SJCRH30 (cell line): ENCODE measurements around the gene SYTL5. TPM values are rescaled to one million over a fixed set of nuclear protein-coding genes. Genes with fewer than 3 reads are reported as not detected.

ENCODE experiments used
- DNase-seq, 2 experiments: peaks; one replicate each; pipeline ENCODE4 v3.0.0-alpha.2; 2015 to 2020
- H3K27ac ChIP-seq: fragments of 250-450 bp; sonication (Bioruptor Pico); 2 replicates; pipeline ENCODE4 v1.5.1; 2020; ENCODE audit warnings: mild to moderate bottlenecking, moderate library complexity
- H3K27me3 ChIP-seq: fragments of 250-450 bp; sonication (Bioruptor Pico); 2 replicates; pipeline ENCODE4 v1.5.1; 2020; ENCODE audit warnings: mild to moderate bottlenecking, moderate library complexity
- H3K36me3 ChIP-seq: fragments of 250-450 bp; sonication (Bioruptor Pico); 2 replicates; pipeline ENCODE4 v1.5.1; 2020; ENCODE audit warnings: mild to moderate bottlenecking, moderate library complexity
- H3K4me1 ChIP-seq: fragments of 250-450 bp; sonication (Bioruptor Pico); 2 replicates; pipeline ENCODE4 v1.5.1; 2020; ENCODE audit warnings: mild to moderate bottlenecking, moderate library complexity
- H3K4me3 ChIP-seq: fragments of 250-450 bp; sonication (Bioruptor Pico); 2 replicates; pipeline ENCODE4 v1.5.1; 2020; ENCODE audit warnings: mild to moderate bottlenecking, moderate library complexity
- H3K9me3 ChIP-seq: fragments of 250-450 bp; sonication (Bioruptor Pico); replicated peaks from 2 replicates; pipeline ENCODE4 v1.5.1; 2020; ENCODE audit warnings: mild to moderate bottlenecking, moderate library complexity
- total RNA-seq: library from RNA; depleted of rRNA; stranded (reverse); fragments of >200 nt; shearing (Covaris generic); gene quantifications from 2 replicates; pipeline ENCODE4 v1.2.3, GENCODE V29; 2014

SYTL5 gene
- total RNA-seq, 1 experiment from 2014 or later = 0.28 TPM

DNA sequence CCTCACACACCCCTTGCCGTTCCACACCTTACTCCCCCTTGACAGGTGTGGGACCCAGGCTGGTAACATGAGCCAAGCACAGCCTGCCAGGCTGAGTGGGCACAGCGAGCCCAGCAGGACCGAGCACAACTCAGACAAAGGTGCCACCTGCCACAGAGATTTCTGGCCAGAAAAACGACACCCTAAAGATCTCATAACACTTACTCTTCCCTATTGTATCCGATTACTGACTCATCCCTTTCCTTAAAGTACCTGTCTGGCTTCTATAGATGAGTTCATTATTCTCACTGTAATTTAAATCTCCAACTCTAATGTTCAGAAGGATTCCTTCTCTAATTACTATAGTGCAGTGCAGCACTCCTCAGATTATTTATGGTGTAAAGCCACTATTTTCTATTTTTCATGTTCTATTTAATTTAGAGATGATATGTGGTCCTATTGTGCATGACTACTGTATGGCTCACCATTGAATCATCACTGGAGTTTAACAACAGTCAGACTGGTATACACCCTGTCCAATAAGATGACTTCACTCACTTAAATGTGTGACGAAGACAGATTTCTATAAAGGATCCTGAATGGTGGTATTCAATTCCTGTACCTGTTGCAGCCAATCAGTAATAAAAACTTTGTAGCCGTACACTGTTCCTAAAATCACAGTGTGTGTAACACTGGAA lies 7.6 kb upstream of the SYTL5 start:
- Histone ChIP-seq H3K4me3 (no peak overlapping the region), H3K27ac (no peak overlapping the region), H3K9me3 (no peaks in the 10 kb centered on the region), H3K36me3 (no peaks in the 10 kb centered on the region), H3K4me1 (no peaks in the 10 kb centered on the region), H3K27me3 (no peaks in the 10 kb centered on the region)
- DNase-seq = no peak

DNA sequence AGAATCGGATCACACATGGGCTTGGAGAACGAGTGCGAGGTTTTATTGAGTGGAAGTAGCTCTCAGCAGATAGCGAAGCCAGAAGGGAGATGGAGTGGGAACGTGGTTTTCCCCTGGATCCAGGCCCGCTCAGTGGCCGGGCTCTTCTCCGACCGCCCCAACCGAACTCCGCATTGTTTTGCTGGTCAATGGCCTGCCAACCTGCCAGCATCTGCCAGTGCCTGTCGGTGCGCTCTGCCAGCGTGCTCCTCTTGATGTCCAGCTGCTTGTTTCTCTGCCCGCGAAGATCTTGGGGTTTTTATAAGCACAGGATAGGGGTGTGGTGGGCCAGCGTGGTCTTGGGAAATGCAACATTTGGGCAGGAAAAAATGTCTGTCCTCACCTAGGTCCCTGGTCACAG lies 5.6 kb upstream of the SYTL5 start:
- Histone ChIP-seq H3K4me1 (no peaks in the 10 kb centered on the region), H3K9me3 (no peaks in the 10 kb centered on the region), H3K27ac (no peak overlapping the region), H3K4me3 (no peak overlapping the region), H3K36me3 (no peaks in the 10 kb centered on the region), H3K27me3 (no peaks in the 10 kb centered on the region)
- DNase-seq = no peak

DNA sequence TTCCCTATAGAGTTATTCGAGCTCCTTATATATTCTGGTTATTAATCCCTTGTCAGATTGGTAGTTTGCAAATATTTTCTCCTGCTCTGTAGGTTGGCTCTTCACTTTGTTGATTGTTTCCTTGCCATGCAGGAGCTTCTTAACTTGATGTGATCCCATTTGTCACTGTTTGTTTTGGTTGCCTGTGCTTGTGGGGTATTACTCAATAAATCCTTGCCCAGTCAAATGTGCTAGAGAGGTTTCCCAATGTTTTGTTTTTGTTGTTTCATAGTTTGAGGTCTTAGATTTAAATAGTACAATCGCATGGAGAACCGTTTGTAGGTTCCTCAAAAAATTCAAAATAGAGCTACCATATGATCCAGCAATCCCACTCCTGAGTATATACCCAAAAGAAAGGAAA lies 2.3 kb upstream of the SYTL5 start:
- no peaks in the 10 kb centered on the region for H3K36me3 ChIP-seq
- DNase-seq = no peak

DNA sequence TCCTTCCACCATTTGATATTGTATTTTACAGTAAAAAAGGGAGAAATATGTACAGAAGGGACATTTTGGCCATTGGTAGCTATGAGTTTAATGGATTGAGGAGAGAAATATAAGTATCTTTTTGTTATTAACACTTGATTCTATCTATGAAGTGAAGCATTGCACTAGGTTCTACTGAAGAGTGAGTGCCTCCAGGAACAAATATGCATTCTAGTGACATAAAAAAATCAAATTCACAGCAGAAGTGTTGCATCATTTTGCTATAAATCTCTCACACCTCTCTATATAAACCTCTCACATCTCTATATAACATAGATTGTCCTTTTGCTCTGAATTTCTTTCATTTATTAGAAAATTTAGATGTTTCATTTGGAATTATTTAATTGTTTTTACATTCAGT lies 425 bp downstream of the SYTL5 start:
- no peaks in the 10 kb centered on the region for H3K36me3 ChIP-seq
- H3K4me1 ChIP-seq = no peaks in the 10 kb centered on the region
- H3K27ac ChIP-seq = no peak overlapping the region
- no peak for DNase-seq
- H3K9me3 ChIP-seq = no peaks in the 10 kb centered on the region
- H3K27me3 ChIP-seq = no peaks in the 10 kb centered on the region
- H3K4me3 ChIP-seq = no peak overlapping the region

More for the DNA sequence above, 2.3 kb upstream of the SYTL5 start:
- H3K4me3 ChIP-seq = no peak overlapping the region
- no peaks in the 10 kb centered on the region for H3K9me3 ChIP-seq
- no peaks in the 10 kb centered on the region for H3K4me1 ChIP-seq
- no peak overlapping the region for H3K27ac ChIP-seq
- no peaks in the 10 kb centered on the region for H3K27me3 ChIP-seq

DNA sequence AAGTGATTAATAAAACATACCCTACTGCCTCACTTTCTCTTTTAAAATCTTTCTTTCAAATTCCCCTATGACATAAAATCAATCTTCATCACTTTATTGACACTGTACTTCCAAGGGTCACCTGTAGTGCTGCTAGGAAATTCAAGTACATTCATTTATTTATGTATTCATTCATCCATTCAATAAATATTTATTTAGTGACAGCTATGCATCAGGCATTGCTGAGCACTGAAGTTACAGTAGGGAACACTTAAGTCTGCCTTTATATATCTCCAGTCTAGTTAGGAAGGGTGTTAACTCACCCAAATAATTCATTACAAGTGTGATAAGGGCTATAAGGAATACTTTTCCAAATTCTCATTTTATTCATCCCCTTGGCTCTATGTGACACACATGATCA lies 2.3 kb downstream of the SYTL5 start:
- no peaks in the 10 kb centered on the region for H3K27me3 ChIP-seq
- no peaks in the 10 kb centered on the region for H3K9me3 ChIP-seq
- no peaks in the 10 kb centered on the region for H3K4me1 ChIP-seq
- no peak overlapping the region for H3K27ac ChIP-seq
- no peak overlapping the region for H3K4me3 ChIP-seq
- H3K36me3 ChIP-seq = no peaks in the 10 kb centered on the region
- no peak for DNase-seq

DNA sequence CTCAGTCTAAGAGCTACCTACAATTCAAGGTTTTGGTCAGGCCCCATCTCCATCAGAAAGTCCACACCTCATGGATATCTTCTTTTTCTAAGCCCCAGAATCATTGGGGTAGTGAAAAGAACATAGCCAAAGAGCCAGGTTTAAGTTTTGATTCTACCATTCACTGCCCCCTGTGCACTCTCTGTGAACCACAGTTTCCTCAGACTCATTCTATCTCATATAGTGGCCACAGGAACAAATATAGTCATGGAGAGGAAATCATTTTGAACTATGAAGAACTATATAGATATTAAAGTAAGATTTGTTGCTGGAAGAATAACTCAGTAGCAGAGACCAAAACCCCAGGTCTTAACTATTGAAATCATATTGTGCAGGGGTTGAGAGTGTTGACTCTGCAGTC lies 3.3 kb downstream of the SYTL5 start:
- Histone ChIP-seq H3K4me3 (no peak overlapping the region), H3K27me3 (no peaks in the 10 kb centered on the region), H3K36me3 (no peaks in the 10 kb centered on the region), H3K27ac (no peak overlapping the region), H3K9me3 (no peaks in the 10 kb centered on the region), H3K4me1 (no peaks in the 10 kb centered on the region)
- DNase-seq = no peak

DNA sequence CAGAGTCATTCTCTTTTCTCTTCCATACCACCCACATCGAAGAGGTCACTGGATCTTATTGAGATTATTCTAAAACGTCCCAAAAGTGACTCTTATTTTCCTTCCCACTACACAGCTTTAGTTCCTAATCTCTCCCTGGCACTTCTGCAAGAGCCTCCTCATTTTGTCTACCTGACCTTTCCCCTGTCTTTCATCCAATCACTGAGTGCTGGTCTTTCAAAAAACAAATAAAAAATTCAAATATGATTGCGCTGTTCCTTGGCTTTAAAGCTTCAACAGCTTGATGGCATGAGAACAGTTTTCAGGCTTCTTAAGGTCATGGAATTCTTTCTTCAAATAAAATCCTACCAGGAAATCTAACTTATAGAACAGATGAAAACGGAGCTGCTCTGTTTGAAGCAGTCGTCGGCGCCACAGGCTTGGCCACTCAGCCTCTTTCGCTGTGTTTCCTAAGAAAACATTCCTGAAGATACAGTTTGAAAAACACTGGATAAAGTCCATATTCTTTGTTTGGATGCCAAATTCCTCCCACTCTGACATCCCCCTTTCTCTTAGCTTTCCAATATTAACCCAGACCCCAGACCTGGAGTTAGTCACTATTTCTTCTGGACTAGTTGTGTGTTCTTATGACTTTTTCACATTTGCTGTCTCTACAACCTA lies 12.5 kb downstream of the SYTL5 start:
- Histone ChIP-seq H3K4me1 (no peaks in the 10 kb centered on the region), H3K27ac (no peak overlapping the region), H3K4me3 (no peak overlapping the region), H3K27me3 (no peaks in the 10 kb centered on the region), H3K9me3 (no peaks in the 10 kb centered on the region), H3K36me3 (no peaks in the 10 kb centered on the region)
- DNase-seq = no peak

DNA sequence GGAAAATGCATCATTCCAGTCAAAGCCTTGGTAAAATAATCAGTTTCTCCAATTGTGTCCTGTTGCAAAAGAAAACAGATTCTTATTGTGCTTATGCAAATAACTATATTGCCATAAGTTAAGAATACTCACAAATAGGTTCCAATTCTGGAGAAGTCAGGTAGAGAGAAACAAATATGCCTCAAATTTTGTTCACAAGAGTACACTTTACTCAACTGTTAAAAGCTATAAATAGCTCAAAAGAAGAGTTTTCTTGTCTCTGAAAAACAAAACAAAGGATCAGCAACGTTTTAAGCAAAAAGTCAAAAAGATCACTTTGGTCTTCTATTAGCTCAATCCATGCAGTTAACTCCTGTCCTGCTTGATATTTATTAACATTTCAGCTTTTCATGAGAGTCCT lies 21.9 kb downstream of the SYTL5 start:
- Histone ChIP-seq H3K4me1 (no peaks in the 10 kb centered on the region), H3K27me3 (no peaks in the 10 kb centered on the region), H3K27ac (no peak overlapping the region), H3K36me3 (no peaks in the 10 kb centered on the region), H3K4me3 (no peak overlapping the region), H3K9me3 (no peaks in the 10 kb centered on the region)
- no peak for DNase-seq

DNA sequence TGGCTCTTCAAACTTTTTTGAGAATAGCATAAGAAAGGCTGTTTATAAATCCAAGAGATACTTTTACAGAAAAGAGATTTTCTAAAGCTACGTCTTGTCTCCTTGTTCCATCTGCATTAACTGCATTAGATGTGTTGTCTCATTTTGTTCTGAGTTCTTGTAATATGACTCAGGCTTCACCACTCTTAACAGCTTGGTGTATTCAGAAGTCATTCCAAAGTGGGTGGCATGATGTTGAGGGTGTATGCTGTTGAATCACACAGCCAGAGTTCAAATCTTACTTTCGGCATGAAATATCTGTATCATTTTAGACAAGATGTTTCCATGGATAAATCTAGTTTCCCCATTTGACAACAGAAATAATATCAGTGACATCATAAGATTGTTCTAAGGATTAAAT lies 30.1 kb downstream of the SYTL5 start:
- no peaks in the 10 kb centered on the region for H3K9me3 ChIP-seq
- H3K4me1 ChIP-seq = no peaks in the 10 kb centered on the region
- no peak overlapping the region for H3K4me3 ChIP-seq
- H3K27ac ChIP-seq = no peak overlapping the region
- H3K27me3 ChIP-seq = no peaks in the 10 kb centered on the region
- no peaks in the 10 kb centered on the region for H3K36me3 ChIP-seq
- DNase-seq = no peak

DNA sequence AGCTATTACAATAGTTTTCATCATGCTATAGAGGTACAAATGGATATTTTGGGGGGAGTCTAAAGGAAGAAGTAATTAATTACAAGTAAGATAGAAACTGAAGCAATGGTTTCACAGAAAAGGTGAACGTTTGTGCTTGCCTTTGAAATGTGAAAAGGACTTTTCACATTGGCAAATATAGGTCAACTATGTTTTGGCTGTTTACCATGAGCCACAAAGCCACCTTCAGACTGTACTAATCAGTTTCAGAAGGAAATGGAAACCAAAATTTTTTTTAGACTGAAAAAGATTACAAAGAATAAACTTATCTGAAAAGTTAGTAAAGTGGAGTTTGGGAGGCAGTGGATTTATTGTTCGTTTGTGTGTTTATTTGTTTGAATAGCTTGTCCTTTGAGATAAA lies 32.1 kb downstream of the SYTL5 start:
- Histone ChIP-seq H3K27ac (no peak overlapping the region), H3K4me3 (no peak overlapping the region), H3K4me1 (no peaks in the 10 kb centered on the region), H3K27me3 (no peaks in the 10 kb centered on the region), H3K36me3 (no peaks in the 10 kb centered on the region), H3K9me3 (no peaks in the 10 kb centered on the region)
- no peak for DNase-seq

DNA sequence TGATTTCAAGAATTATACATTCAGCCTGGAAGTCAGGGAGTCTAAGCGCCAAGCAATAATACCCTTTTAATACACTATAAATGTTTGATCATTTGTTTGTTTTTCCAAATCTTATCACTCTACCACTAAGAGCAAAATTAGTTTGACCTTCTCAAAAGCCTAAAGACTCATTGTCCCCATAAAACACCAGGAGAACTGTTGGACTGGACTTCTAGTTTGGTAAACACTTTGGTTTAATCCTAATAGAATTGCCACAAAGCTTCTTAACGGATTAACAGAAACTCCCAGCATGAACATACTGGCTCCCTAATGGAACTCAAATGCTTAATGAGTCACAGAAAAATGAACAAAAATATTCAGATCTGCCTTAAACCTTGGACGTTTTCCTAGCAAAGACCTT lies 34.9 kb downstream of the SYTL5 start:
- H3K9me3 ChIP-seq = no peaks in the 10 kb centered on the region
- DNase-seq = no peak

DNA sequence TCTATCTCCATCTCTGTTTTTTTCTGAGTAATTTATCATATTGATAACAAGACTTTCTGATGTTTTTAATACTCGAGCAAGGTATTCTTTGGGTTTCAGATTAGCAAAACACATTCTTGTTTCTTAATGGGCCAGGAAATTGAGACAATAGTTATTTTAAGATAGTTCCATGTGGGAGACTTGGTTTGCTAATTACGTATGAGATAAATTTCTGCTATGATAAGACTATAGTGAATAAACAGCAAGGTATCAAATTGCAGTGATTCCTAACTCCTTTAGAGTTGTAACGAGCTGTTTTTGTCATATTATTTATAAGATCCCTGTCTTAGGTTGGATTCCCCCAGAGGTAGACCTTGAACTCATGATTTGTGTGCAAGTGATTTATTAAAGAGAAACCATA lies 38.3 kb downstream of the SYTL5 start:
- DNase-seq = no peak
- H3K4me1 ChIP-seq = no peaks in the 10 kb centered on the region
- H3K4me3 ChIP-seq = no peak overlapping the region
- H3K36me3 ChIP-seq = no peaks in the 10 kb centered on the region
- no peaks in the 10 kb centered on the region for H3K9me3 ChIP-seq
- no peaks in the 10 kb centered on the region for H3K27me3 ChIP-seq
- no peak overlapping the region for H3K27ac ChIP-seq

More for the DNA sequence above, 34.9 kb downstream of the SYTL5 start:
- H3K4me1 ChIP-seq = no peaks in the 10 kb centered on the region
- H3K36me3 ChIP-seq = no peaks in the 10 kb centered on the region
- no peak overlapping the region for H3K27ac ChIP-seq
- H3K27me3 ChIP-seq = no peaks in the 10 kb centered on the region
- H3K4me3 ChIP-seq = no peak overlapping the region

DNA sequence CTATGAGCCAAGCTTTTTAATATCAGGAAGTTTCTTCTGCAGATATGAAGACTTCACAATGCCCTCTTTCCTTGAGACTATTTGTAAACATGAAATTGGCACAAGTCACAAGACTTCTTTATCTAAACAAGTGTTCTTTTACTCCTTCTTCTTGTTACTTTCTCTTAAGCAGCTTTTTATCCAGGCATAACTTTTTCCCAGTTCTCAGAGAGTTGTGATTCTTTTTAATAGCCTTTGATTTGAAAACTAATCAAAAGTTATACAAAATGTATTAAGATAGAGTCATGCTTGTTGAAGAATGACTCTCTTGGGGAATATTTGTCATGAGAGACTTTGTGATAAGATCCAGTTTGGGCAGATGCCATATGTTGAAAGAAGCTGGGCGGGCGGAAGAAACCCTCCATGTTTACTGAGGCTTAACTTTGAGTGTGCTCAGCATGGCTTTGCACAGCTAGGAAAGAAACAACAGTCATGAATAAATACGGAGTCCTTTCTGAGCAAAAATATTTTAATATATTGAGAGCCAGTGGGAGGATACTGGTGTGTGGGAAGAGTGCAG lies 39.3 kb downstream of the SYTL5 start:
- no peak overlapping the region for H3K4me3 ChIP-seq
- H3K36me3 ChIP-seq = no peaks in the 10 kb centered on the region
- no peaks in the 10 kb centered on the region for H3K4me1 ChIP-seq
- DNase-seq = no peak
- H3K9me3 ChIP-seq = no peaks in the 10 kb centered on the region
- no peak overlapping the region for H3K27ac ChIP-seq
- no peaks in the 10 kb centered on the region for H3K27me3 ChIP-seq

DNA sequence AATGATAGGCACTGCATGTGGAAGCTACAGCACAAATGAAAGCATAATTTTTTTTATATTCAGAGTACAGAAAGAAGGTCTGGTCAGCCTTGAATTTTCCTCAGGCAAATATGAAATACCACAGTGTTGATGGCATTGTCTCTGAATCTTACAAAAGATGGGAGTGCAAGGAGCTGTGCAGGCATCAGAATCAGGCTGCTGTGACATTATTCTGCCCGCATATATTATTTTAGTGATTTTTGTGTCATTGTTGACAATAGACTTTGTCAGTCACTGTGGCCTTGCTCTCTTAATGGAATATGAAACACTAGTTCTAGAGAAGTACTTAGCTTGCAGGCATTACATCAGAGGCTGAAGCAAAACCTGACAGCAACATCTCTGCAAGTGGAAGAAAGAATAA lies 42.5 kb downstream of the SYTL5 start:
- H3K27me3 ChIP-seq = no peaks in the 10 kb centered on the region
- no peaks in the 10 kb centered on the region for H3K36me3 ChIP-seq
- no peak overlapping the region for H3K4me3 ChIP-seq

DNA sequence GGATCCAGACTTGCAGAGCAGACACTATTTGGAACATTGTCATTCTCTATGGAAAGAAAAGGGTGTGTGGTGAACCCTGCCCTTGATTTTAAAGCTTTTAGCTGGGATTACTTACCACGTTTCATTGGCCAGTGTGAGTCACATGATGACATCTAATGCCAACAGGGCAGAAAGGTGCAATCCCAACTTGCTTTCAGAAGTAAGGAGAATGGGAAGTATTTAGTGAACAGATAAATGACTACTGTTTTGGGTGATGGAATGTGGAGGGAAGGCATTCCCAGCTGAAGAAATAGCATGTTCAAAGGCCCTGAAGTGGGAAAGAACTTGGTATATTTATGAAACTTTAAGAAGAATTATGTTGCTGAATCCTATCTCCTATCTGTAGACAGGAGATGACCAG lies 44.5 kb downstream of the SYTL5 start:
- no peak overlapping the region for H3K4me3 ChIP-seq
- H3K4me1 ChIP-seq = peaks cover 10% of the 10 kb centered on the region
- DNase-seq = no peak
- H3K27me3 ChIP-seq = no peaks in the 10 kb centered on the region
- H3K27ac ChIP-seq = no peak overlapping the region
- no peaks in the 10 kb centered on the region for H3K9me3 ChIP-seq
- H3K36me3 ChIP-seq = no peaks in the 10 kb centered on the region

More for the DNA sequence above, 42.5 kb downstream of the SYTL5 start:
- DNase-seq = no peak
- Histone ChIP-seq H3K9me3 (no peaks in the 10 kb centered on the region), H3K27ac (no peak overlapping the region), H3K4me1 (peaks cover 7% of the 10 kb centered on the region)

DNA sequence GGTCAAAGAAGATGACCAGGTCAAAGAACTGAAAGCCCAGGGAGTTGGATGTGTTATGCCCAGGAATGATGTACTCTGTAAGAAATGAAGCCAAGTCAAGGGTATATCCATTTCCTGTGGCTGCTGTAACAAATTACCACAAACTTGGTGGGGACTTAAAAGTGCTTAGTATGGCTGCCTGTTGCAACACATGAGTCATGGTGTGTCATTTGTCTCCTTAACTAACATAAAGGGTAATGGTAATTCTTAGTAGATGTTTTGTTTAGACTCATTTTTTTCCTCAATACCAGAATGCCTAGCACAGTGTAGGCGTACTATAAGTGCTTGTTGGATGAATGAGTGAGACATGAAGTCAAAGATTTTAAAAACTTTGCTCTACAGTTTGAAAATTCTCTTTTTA lies 45.7 kb downstream of the SYTL5 start:
- DNase-seq = peak; percentile 4 to 30
- Histone ChIP-seq H3K27ac (peak overlapping the region; percentile 39; the same call in 1 of the 2 replicates), H3K27me3 (no peaks in the 10 kb centered on the region), H3K36me3 (no peaks in the 10 kb centered on the region), H3K9me3 (no peaks in the 10 kb centered on the region), H3K4me1 (peaks cover 10% of the 10 kb centered on the region), H3K4me3 (no peak overlapping the region)
